GM18519 (cell line): Measurements from ENCODE around the gene PPA1.
"Not testable (repeated sequence)": the region's sequence is repeated elsewhere in the genome, so short reads cannot be mapped to it uniquely, and the experiment has no call there.

Experiments
- ATAC-seq: cut with Tn5 transposase; IDR thresholded peaks from one replicate; pipeline ENCODE4 v1.9.1; 2021; ENCODE audit warnings: mild to moderate bottlenecking, moderate library complexity; ENCODE audit not compliant: unreplicated experiment, low FRiP score

PPA1 gene

GRCh38 chr10:70175516-70175915 lies 57.7 kb downstream of the PPA1 start:
- ATAC-seq: no peak

DNA sequence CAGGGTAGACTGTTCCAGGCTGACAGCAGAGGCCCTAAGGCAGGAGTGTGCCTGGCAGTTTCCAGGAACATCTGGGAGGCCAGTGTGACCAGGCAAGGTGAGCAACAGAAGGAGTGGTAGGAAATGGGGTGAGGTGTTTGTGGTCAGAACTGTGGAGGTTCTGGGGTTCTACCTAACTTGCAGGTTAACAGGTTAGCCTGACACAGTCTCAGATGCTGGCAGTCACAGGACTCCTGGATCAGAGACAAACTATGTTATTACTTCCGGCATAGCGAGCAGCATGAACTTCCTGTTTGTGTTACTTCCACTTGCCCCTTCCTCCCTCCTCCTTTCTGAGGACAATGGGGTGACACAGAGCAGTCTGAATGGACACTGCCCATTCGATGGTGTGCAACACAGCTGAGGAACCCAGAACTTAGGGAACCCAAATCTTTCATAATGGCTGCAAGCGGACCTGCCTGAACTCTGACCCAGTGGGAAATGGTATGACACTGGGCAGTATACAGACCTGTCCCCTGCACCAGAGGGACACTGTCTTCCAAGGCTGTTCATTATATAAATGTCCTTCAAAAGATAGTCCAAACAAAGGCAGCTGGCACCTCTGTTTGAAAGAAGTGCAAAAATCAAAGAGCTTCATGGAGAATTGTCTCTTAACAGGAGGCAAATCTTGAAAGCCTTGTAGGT lies 59.0 kb downstream of the PPA1 start:
- ATAC-seq: no peak

DNA sequence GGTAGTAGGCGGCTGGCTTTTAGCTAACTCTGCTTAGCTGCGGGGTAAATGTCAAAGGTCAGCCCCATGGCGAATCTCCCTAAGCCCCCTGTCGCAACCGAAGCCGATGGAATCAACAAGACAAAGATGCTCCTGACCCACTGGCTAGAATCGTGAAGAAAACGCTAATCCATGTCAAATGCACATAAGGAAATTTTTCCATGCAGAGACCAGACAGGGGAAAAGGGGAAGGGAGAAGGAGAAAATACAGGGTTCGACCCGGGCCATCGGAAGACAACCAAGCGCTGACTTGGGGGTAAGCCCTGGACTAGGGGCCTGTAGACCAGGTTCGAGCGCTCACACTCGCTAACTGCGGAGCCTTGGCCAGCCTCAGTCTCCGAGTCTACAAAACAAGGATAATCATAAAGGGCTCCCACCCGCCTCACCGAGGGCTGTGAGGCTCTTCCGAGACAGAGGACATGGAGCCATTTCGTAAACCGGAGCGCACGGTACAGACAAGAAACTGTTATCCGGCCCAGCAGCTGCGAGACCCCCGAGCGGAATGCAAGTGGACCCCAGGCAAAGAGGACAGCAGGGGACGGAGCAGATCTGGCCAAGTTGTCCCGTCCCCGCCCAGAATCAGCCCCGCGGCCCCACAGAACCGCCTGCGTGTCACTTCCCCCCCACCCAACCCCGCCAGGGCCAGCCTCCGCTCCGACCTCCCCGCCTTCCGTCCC lies 63.4 kb downstream of the PPA1 start:
- no peak for ATAC-seq

- no peak for ATAC-seq
These were observed 64.2 kb downstream of the PPA1 start for GRCh38 chr10:70169011-70169410.

DNA sequence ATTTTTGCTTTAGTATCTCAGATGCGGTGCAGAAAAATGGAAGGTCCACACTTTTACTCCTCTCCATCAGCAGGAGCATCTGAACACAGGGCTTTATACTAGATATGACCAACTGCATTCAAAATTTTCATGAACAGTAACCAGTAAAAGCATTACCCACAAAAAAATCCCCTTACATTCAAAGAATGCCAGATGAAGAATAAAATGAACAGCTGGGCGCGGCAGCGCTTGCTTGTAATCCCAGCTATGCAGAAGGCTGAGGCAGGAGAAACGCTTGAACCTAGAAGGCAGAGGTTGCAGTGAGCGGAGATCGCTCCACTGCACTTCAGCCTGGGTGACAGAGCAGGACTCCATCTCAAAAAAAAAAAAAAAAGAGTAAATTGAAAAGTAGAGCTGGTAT lies 66.0 kb downstream of the PPA1 start:
- no peak for ATAC-seq

GRCh38 chr10:70166394-70166793 lies 66.8 kb downstream of the PPA1 start:
- ATAC-seq: no peak

DNA sequence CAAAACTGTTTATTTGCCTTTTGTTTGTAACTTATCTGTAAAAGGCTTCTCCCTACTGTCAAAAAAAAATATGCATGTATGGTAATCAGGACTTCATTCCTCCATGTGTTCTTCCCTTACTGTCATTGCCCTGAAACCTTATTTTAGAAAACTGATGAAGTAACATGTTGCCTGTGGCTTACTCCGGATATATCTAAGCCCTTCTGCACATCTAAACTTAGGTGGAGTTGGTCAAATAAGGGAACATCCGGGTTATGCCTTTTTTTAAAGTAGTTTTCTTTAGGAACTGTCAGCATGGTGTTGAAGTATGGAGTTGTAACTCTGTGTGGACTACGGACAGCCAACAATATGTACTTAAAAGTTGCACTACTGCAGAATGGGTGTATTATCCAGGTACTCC lies 69.1 kb downstream of the PPA1 start:
- no peak for ATAC-seq

- no peak for ATAC-seq
These were observed 69.8 kb downstream of the PPA1 start for GRCh38 chr10:70163448-70163847.

- no peak for ATAC-seq
These were observed 70.4 kb downstream of the PPA1 start for GRCh38 chr10:70162892-70163201.

DNA sequence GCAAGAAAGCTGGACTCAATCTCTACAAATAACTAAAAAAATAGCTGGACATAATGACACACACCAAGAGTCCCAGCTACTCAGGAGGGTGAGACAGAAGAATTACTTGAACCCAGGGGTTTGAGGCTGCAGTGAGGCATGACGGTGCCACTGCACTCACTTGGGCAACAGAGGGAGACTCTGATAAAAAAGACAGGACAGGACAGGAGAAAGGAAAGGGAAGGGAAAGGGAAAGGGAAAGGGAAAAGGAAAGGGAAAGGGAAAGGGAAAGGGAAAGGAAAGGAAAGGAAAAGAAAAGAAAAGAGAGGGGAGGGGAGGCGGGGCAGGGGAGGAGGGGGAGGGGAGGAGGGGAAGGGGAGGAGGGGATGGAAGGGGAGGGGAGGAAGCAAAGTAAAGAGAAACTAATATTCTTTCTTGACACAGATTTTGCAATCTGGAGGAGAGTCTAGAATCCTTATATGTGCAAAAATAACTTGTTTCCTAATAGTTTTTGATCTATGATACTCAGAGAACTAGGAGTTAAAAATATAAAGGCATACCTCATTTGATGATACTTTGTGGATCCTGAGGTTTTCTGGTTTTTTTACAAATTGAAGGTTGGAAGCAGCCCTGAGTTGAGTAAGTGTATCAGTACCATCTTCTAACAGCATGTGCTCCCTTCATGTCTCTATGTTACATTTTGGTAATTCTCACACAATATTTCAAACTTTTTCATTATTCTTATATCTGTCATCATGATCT lies 70.9 kb downstream of the PPA1 start:
- ATAC-seq: no peak

DNA sequence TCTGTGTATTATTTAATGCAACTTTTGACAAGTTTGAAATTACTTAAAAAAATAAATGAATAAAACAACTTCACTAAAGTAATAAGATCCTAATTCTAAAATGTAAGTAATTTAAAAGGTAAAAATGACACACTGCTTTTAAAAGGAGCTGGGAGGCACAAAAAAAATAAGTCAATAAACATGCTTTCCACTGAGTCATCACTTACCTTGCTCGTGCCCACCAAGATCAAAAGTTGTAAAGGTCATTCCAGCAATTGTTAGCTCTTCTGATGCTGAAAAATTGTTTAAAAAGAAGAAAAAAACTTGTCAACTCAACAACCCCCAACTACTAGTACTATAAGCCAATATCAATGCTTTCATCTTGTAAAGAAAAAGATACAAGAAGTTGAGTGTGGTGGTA lies 72.4 kb downstream of the PPA1 start:
- ATAC-seq: no peak

DNA sequence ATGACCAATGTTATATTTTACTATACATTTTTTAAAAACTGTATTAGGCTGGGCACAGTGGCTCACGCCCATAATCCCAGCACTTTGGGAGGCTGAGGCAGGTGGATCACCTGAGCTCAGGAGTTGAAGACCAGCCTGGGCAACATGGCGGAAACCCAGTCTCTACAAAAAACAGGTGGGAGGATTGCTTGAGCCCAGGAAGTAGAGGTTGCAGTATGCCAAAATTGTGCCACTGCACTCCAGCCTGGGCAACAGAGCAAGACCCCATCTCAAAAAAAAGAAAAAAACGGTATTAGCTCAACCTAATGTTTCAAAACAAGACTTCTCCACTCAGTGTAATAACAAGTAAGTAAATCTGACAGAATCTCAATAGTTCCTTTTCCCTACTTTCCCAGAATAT lies 73.9 kb downstream of the PPA1 start:
- ATAC-seq: not testable (repeated sequence)

GRCh38 chr10:70158113-70158512 lies 75.1 kb downstream of the PPA1 start:
- no peak for ATAC-seq

DNA sequence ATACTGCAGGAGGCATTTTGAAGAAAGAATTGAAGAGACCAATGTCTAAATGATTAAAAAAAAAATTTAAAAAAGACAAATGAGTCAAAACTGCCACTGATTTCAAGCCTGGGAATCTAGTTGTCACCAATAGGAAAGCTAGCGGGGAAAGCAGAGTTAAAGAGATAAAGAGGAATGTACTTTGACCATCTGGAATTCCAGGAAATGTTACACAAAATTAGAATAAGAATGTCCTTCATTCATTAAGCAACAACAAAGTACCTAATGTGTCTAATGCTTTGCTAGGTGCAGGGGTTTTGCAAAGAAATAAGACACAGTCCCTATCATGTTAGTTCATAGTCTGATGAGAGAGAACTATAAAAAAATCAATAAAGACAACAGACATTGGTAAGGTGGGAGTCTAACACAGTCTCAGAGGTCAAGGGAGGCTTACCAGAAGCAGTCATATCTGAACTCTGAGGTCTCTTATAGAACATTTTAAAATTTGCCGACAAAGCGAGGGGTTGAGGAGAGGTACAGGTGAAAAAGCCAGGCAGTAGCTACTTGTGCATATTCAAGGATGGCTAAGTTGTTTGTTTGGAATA lies 77.9 kb downstream of the PPA1 start:
- ATAC-seq: no peak
